GM18511 (cell line): ENCODE data around the gene CRTC3.

ENCODE experiments used
- ATAC-seq: cut with Tn5 transposase; IDR thresholded peaks from one replicate; pipeline ENCODE4 v1.9.1; 2021; ENCODE audit warnings: mild to moderate bottlenecking, moderate library complexity; ENCODE audit not compliant: unreplicated experiment

The CRTC3 gene

GRCh38 chr15:90691369-90691768, 161.6 kb downstream of the CRTC3 start:
- ATAC-seq: no peak

DNA sequence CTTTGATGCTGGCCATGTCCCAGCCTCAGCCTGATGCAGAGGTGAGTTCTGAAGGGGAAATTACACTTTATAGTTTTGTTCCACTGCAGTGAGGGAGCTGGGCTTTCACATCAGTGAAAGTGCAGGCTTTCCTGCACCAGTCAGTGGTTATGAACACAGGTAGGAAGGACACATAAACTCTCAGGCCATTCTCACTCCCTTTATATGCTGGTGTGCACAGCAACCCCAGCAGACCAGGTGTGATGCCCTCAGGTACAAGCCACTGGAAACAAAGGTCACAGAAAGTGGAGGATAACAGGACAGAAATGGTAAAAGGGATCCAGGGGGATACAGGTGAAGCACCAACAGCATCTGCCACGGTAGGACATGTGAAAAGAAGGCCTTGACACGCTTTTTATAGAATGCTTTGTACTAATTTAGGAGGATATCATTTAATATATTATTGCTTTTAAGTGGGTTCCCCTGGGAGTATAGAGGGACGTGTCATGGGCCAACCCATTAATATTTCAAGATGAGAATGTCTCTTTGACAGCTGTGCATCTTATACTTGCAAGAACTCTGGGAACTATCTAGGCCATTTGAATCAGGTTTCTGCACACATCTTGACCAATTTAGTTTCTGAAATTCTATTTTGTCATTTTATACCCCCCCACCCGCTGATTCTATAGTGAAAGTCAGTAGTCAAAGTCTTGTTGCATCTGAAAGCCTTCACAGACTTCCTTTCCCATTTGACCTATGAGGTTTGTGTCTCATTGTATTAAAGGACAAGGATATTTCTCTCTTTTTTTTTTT, 162.5 kb downstream of the CRTC3 start:
- ATAC-seq: peak; percentile 78
